Spleen (tissue), 7 donors: ENCODE measurements around the gene NBDY.

ENCODE experiments used
- POLR2A ChIP-seq, 3 donors: fragments of 450-650 bp; IDR thresholded peaks; one replicate each; pipeline ENCODE4 v1.5.1; 2017; ENCODE audit warnings: antibody characterized with exemption in 3 of 3, mild to moderate bottlenecking in 1 of 3
- TF ChIP-seq, protein P1 (sequence below), 11 experiments: fragments of 200-600 bp in 7 of 11; fragments of 450-650 bp in 4 of 11; sonication (generic) in 4 of 11; IDR thresholded peaks in 8 of 11; conservative IDR thresholded peaks in 3 of 11; 1 replicate in 7 of 11; 2 replicates in 4 of 11; pipeline versions ENCODE4 v1.4.0 to v1.8.0; 2016 to 2021; ENCODE audit warnings: antibody characterized with exemption in 11 of 11, inconsistent platforms in 4 of 11, mild to moderate bottlenecking in 1 of 11
- donor health status: DM: no; HTN: no; CAD: no; lungs with moderate emphysema.
- donor health status: DM: no; HTN: no; CAD: no.
- donor health status: DM: no; HTN: no; CAD: no.

DNA sequence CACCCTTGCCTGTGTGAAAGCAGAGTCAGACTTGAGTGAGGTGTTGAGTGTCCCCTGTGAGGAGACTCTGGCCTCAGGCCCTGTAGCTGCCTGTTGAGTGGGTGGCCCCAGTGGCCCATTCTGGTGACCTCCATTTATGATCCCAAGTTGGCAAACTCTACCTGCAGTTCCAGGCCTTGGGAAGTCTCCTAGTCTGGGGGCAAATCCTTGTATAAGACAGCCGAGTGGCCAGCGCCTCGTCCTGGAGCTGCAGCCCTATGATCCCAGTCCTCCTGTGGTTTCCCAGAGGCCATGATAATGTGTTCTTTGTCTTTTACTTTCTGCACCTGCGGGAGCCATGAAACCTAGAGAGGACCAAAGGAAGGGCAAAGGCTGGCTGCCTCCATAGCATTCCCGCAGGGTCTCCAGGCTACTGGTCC lies 58.7 kb downstream of the NBDY start:
- TF ChIP-seq, protein P1, sequence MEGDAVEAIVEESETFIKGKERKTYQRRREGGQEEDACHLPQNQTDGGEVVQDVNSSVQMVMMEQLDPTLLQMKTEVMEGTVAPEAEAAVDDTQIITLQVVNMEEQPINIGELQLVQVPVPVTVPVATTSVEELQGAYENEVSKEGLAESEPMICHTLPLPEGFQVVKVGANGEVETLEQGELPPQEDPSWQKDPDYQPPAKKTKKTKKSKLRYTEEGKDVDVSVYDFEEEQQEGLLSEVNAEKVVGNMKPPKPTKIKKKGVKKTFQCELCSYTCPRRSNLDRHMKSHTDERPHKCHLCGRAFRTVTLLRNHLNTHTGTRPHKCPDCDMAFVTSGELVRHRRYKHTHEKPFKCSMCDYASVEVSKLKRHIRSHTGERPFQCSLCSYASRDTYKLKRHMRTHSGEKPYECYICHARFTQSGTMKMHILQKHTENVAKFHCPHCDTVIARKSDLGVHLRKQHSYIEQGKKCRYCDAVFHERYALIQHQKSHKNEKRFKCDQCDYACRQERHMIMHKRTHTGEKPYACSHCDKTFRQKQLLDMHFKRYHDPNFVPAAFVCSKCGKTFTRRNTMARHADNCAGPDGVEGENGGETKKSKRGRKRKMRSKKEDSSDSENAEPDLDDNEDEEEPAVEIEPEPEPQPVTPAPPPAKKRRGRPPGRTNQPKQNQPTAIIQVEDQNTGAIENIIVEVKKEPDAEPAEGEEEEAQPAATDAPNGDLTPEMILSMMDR (IDR thresholded peaks at IDR 0.05 in 8 of 11, conservative IDR thresholded peaks at IDR 0.05 in 3 of 11): no peak
- TF ChIP-seq POLR2A (IDR thresholded peaks at IDR 0.05): no peak
